ENCODE measurements around the gene MALT1. TPM values are rescaled to one million over a fixed set of nuclear protein-coding genes. Genes with fewer than 3 reads are reported as not detected.
"Not testable (repeated sequence)": the region's sequence is repeated elsewhere in the genome, so short reads cannot be mapped to it uniquely, and the experiment has no call there.

The MALT1 gene
- polyA plus RNA-seq, 1 donor from 2014 or later, result 40.5 TPM

GRCh38 chr18:58640428-58640805 is 30.8 kb upstream of the MALT1 start:
- Histone ChIP-seq H3K36me3 (ENCODE audit: insufficient read depth, low read length) (no peaks in the 10 kb centered on the region), H3K9me2 (ENCODE audit: insufficient read depth, low read length) (no peaks in the 10 kb centered on the region), H3K9me3 (ENCODE audit: low read length) (no peaks in the 10 kb centered on the region), H3K27ac (ENCODE audit: low read length) (no peak overlapping the region), H3K27me3 (ENCODE audit: insufficient read depth, low read depth, low read length) (no peaks in the 10 kb centered on the region), H4K20me1 (ENCODE audit: insufficient read depth) (no peaks in the 10 kb centered on the region), H3K79me2 (replicated peaks; ENCODE audit: insufficient read depth, low read length) (no peaks in the 10 kb centered on the region), H3K4me2 (ENCODE audit: low read length) (no peak overlapping the region), H3K4me3 (ENCODE audit: low read length) (no peak overlapping the region), H3F3A (ENCODE audit: insufficient read depth, low read length, poor library complexity, severe bottlenecking) (no peaks in the 10 kb centered on the region), H3K9ac (ENCODE audit: low read length) (no peak overlapping the region), H2AFZ (ENCODE audit: low read depth, low read length) (no peak overlapping the region)
- TF ChIP-seq EZH2 (IDR thresholded peaks at IDR 0.05; ENCODE audit: borderline replicate concordance, insufficient read depth, low read length, poor library complexity, severe bottlenecking), result no peak
- no peak for TF ChIP-seq SMC3 (conservative IDR thresholded peaks at IDR 0.05; ENCODE audit: poor library complexity)
- TF ChIP-seq TAF1 (IDR thresholded peaks at IDR 0.05; ENCODE audit: low read depth), result no peak
- TF ChIP-seq EP300 (conservative IDR thresholded peaks at IDR 0.05; ENCODE audit: poor library complexity, severe bottlenecking), result no peak
- no peak for TF ChIP-seq POLR2AphosphoS5 (IDR thresholded peaks at IDR 0.05)
- TF ChIP-seq, protein P1, sequence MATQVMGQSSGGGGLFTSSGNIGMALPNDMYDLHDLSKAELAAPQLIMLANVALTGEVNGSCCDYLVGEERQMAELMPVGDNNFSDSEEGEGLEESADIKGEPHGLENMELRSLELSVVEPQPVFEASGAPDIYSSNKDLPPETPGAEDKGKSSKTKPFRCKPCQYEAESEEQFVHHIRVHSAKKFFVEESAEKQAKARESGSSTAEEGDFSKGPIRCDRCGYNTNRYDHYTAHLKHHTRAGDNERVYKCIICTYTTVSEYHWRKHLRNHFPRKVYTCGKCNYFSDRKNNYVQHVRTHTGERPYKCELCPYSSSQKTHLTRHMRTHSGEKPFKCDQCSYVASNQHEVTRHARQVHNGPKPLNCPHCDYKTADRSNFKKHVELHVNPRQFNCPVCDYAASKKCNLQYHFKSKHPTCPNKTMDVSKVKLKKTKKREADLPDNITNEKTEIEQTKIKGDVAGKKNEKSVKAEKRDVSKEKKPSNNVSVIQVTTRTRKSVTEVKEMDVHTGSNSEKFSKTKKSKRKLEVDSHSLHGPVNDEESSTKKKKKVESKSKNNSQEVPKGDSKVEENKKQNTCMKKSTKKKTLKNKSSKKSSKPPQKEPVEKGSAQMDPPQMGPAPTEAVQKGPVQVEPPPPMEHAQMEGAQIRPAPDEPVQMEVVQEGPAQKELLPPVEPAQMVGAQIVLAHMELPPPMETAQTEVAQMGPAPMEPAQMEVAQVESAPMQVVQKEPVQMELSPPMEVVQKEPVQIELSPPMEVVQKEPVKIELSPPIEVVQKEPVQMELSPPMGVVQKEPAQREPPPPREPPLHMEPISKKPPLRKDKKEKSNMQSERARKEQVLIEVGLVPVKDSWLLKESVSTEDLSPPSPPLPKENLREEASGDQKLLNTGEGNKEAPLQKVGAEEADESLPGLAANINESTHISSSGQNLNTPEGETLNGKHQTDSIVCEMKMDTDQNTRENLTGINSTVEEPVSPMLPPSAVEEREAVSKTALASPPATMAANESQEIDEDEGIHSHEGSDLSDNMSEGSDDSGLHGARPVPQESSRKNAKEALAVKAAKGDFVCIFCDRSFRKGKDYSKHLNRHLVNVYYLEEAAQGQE (IDR thresholded peaks at IDR 0.05; ENCODE audit: borderline replicate concordance), result no peak
- no peak for TF ChIP-seq RAD21 (conservative IDR thresholded peaks at IDR 0.05)

- H3K9me3 ChIP-seq (ENCODE audit: low read length), result no peaks in the 10 kb centered on the region
- H3K79me2 ChIP-seq (replicated peaks; ENCODE audit: insufficient read depth, low read length), result no peaks in the 10 kb centered on the region
- H3K27me3 ChIP-seq (ENCODE audit: insufficient read depth, low read depth, low read length), result no peaks in the 10 kb centered on the region
- no peak overlapping the region for H2AFZ ChIP-seq (ENCODE audit: low read depth, low read length)
- no peaks in the 10 kb centered on the region for H3K9me2 ChIP-seq (ENCODE audit: insufficient read depth, low read length)
- H4K20me1 ChIP-seq (ENCODE audit: insufficient read depth), result no peaks in the 10 kb centered on the region
- H3K36me3 ChIP-seq (ENCODE audit: insufficient read depth, low read length), result no peaks in the 10 kb centered on the region
- no peak overlapping the region for H3K9ac ChIP-seq (ENCODE audit: low read length)
- no peak overlapping the region for H3K4me2 ChIP-seq (ENCODE audit: low read length)
- TF ChIP-seq CTCF (IDR thresholded peaks at IDR 0.05; ENCODE audit: poor library complexity, severe bottlenecking) (no peak), SMC3 (conservative IDR thresholded peaks at IDR 0.05; ENCODE audit: poor library complexity) (no peak), MXI1 (conservative IDR thresholded peaks at IDR 0.05; ENCODE audit: poor library complexity, severe bottlenecking) (no peak)
- no peak overlapping the region for H3K4me3 ChIP-seq (ENCODE audit: low read length)
- H3F3A ChIP-seq (ENCODE audit: insufficient read depth, low read length, poor library complexity, severe bottlenecking), result no peaks in the 10 kb centered on the region
- no peak overlapping the region for H3K27ac ChIP-seq (ENCODE audit: low read length)
These were observed 30.2 kb upstream of the MALT1 start for GRCh38 chr18:58640891-58641610.

- H3K9me3 ChIP-seq (ENCODE audit: low read length); H3K27ac ChIP-seq (ENCODE audit: low read length); H2AFZ ChIP-seq (ENCODE audit: low read depth, low read length); H3K27me3 ChIP-seq (ENCODE audit: insufficient read depth, low read depth, low read length); H4K20me1 ChIP-seq (ENCODE audit: insufficient read depth); H3K4me2 ChIP-seq (ENCODE audit: low read length); H3K36me3 ChIP-seq (ENCODE audit: insufficient read depth, low read length); H3K9ac ChIP-seq (ENCODE audit: low read length); H3K9me2 ChIP-seq (ENCODE audit: insufficient read depth, low read length); H3K79me2 ChIP-seq (replicated peaks; ENCODE audit: insufficient read depth, low read length); H3K4me3 ChIP-seq (ENCODE audit: low read length); H3F3A ChIP-seq (ENCODE audit: insufficient read depth, low read length, poor library complexity, severe bottlenecking): not testable (repeated sequence)
These were observed 27.7 kb upstream of the MALT1 start for GRCh38 chr18:58643557-58643956.
